RWPE2 (cell line): ENCODE data around the gene HS6ST1.
A peak's percentile ranks its signal among the peaks of the same experiment; 100 is the strongest.

Experiments
- ATAC-seq: fragments of 200-7000 bp; cut with Tn5 transposase; 3 replicates; pipeline ENCODE4 v1.9.1; 2021; ENCODE audit warnings: low read depth
- DNase-seq: peaks from one replicate; pipeline ENCODE4 v3.0.0-alpha.2; 2020; ENCODE audit warnings: low spot score
- H3K27ac ChIP-seq: fragments of 450-650 bp; 2 replicates; pipeline ENCODE4 v1.5.1; 2017; ENCODE audit warnings: mild to moderate bottlenecking; ENCODE audit not compliant: poor library complexity, severe bottlenecking
- H3K27me3 ChIP-seq: fragments of 250-450 bp; sonication (Bioruptor Pico); 2 replicates; pipeline ENCODE4 v1.5.1; 2021; ENCODE audit warnings: mild to moderate bottlenecking, moderate library complexity; ENCODE audit not compliant: insufficient read depth, poor library complexity, severe bottlenecking
- H3K36me3 ChIP-seq: fragments of 250-450 bp; sonication (Bioruptor Pico); 2 replicates; pipeline ENCODE4 v1.5.1; 2020; ENCODE audit warnings: low read depth, mild to moderate bottlenecking, moderate library complexity
- H3K4me1 ChIP-seq: fragments of 250-450 bp; sonication (Bioruptor Pico); 2 replicates; pipeline ENCODE4 v1.5.1; 2021; ENCODE audit warnings: mild to moderate bottlenecking, moderate library complexity; ENCODE audit not compliant: insufficient read depth, poor library complexity, severe bottlenecking
- H3K4me3 ChIP-seq: fragments of 250-450 bp; sonication (Bioruptor Pico); 2 replicates; pipeline ENCODE4 v1.5.1; 2021; ENCODE audit warnings: mild to moderate bottlenecking, moderate library complexity; ENCODE audit not compliant: severe bottlenecking
- H3K9me3 ChIP-seq: fragments of 250-450 bp; sonication (Bioruptor Pico); 2 replicates; pipeline ENCODE4 v1.5.1; 2021; ENCODE audit warnings: mild to moderate bottlenecking, moderate library complexity; ENCODE audit not compliant: severe bottlenecking
- CTCF ChIP-seq: fragments of 450-650 bp; IDR thresholded peaks from one replicate; pipeline ENCODE4 v1.5.1; 2017; ENCODE audit warnings: mild to moderate bottlenecking, moderate library complexity; ENCODE audit not compliant: poor library complexity, severe bottlenecking

The HS6ST1 gene

DNA sequence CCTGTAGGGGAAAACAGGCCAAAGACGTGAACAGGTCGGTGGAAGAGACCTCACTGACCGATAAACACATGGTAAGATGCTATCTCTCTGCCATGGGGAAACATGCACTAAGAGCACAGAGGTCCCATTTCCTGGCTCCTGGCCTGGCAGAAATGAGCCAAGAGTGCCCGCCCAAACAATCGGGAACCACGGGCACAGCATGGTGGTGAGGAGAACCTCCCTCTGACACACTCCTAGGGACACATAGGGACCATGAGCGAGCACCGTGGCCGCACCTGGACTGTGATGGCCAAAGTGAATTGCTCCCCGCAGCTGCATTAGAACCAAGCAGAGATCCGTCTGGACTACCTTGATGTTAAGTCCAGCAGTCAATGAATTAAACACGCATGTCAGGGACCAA is 11.1 kb downstream of the HS6ST1 start:
- Histone ChIP-seq H3K9me3 (no peaks in the 10 kb centered on the region), H3K4me3 (no peak overlapping the region), H3K36me3 (no peaks in the 10 kb centered on the region), H3K27ac (no peak overlapping the region), H3K4me1 (peaks cover 34% of the 10 kb centered on the region), H3K27me3 (no peaks in the 10 kb centered on the region)
- no peak for ATAC-seq
- peak; percentile 39 for DNase-seq
- no peak for TF ChIP-seq CTCF

GRCh38 chr2:128306931-128307460 is 11.7 kb downstream of the HS6ST1 start:
- Histone ChIP-seq H3K9me3 (no peaks in the 10 kb centered on the region), H3K27me3 (no peaks in the 10 kb centered on the region), H3K4me1 (peaks cover 38% of the 10 kb centered on the region), H3K27ac (peak overlapping the region; percentile 97), H3K4me3 (no peak overlapping the region), H3K36me3 (no peaks in the 10 kb centered on the region)
- TF ChIP-seq CTCF = no peak
- ATAC-seq = no peak
- peak; percentile 55 for DNase-seq

DNA sequence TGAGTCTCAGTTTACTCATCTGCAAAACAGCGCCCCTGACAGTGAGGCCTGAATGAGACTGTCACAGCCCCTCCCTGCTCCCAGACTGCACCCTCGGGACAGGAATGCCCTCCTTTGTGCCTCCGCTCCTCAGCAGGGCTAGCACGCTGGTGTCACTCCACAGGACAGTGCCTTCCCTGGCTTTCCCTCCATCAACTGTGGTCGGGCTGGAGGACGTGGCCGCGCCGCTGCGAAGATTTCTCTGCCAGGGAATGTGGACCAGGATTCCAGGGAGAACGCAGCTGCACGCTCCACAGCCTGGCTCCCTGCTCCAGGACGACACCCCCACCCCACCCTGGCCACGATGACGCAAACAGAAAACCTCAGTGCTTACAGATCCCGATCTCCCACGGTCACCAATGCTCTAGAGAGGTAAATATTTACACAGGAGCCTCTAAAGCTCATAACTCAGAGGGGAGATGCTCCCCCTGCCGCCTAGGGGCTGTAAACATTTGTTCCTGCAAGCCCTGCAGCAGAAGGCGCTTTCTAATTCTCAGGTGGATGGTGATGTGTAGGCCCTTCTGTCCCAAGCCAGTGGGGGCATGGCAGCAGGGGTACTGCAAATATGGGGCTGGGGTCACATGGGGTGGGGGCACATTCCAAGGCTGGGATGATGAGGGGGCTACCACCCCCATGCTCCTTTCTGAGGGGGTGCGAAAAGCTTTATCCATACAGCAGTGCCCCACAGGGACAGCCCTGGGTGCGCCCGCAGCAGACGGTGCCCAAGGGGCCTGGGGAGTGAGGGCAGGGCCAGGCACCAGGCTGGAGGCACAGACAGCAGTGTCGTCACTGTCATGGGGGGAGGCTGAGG is 12.4 kb downstream of the HS6ST1 start:
- H3K9me3 ChIP-seq = no peaks in the 10 kb centered on the region
- peak overlapping the region; percentile 97 for H3K27ac ChIP-seq

DNA sequence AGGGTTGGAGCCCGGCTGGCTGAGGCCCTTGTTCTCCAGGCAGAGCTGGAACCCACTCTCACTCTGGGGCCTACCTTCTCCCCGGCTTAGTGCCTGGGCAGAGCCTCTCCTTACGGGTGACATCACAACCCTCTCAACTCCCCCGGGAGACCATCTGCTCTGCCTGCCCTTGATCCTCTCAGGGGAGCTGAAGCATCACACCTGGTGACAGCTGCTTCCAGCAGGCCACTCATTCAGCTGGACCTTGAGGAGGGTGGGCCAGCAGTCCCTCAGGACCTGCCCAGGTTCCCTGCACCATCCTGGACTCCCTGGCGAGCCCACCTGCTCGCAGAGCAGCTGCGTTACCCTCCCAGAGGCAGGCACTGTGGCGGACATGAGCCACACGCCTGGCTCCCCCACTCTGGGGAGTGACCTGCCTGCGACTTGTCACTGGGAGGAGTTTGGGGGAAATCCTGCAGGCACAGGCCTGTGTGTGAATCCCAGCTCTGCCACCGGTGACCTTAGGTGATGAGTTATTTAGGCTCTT is 13.1 kb downstream of the HS6ST1 start:
- Histone ChIP-seq H3K27ac (peak overlapping the region; percentile 97), H3K9me3 (no peaks in the 10 kb centered on the region), H3K27me3 (no peaks in the 10 kb centered on the region), H3K4me1 (peaks cover 49% of the 10 kb centered on the region), H3K4me3 (no peak overlapping the region), H3K36me3 (no peaks in the 10 kb centered on the region)
- DNase-seq (no peak), ATAC-seq (peak; percentile 56)
- no peak for TF ChIP-seq CTCF

More for the DNA sequence above, 12.4 kb downstream of the HS6ST1 start:
- DNase-seq (peak; percentile 86), ATAC-seq (peak; percentile 51)
- Histone ChIP-seq H3K4me3 (no peak overlapping the region), H3K4me1 (peaks cover 45% of the 10 kb centered on the region), H3K27me3 (no peaks in the 10 kb centered on the region), H3K36me3 (no peaks in the 10 kb centered on the region)
- peak; percentile 67 for TF ChIP-seq CTCF
